Lung (tissue), 12 donors: ENCODE results near the gene IL17B. TPM values are rescaled to one million over a fixed set of nuclear protein-coding genes. Genes with fewer than 3 reads are reported as not detected.
A peak's percentile ranks its signal among the peaks of the same experiment; 100 is the strongest.

Source experiments
- ATAC-seq: fragments of 200-7000 bp; cut with Tn5 transposase; one replicate; pipeline ENCODE4 v1.9.1; 2020; ENCODE audit warnings: moderate number of reproducible peaks; ENCODE audit not compliant: insufficient read depth, low FRiP score
- DNase-seq, 3 donors: peaks; one replicate each; pipeline ENCODE4 v3.0.0-alpha.2; 2013 to 2017
- H3K27ac ChIP-seq, 2 donors: one replicate each; pipeline ENCODE4 v1.5.1; 2013; ENCODE audit warnings: mild to moderate bottlenecking in 2 of 2, moderate library complexity in 2 of 2, control low read depth in 1 of 2, inconsistent platforms in 1 of 2, low read depth in 1 of 2, low read length in 1 of 2
- H3K27me3 ChIP-seq, 3 donors: one replicate each; pipeline ENCODE4 v1.5.1; 2013; ENCODE audit warnings: low read length in 2 of 3; ENCODE audit not compliant: control insufficient read depth in 3 of 3, insufficient read depth in 3 of 3
- H3K36me3 ChIP-seq, 4 donors: one replicate each; pipeline ENCODE4 v1.5.1; 2013; ENCODE audit warnings: low read length in 4 of 4, mild to moderate bottlenecking in 1 of 4, moderate library complexity in 1 of 4; ENCODE audit not compliant: control insufficient read depth in 4 of 4, insufficient read depth in 4 of 4
- H3K4me1 ChIP-seq, 5 donors: one replicate each; pipeline ENCODE4 v1.5.1; 2013; ENCODE audit warnings: low read length in 5 of 5, mild to moderate bottlenecking in 2 of 5, moderate library complexity in 1 of 5; ENCODE audit not compliant: control insufficient read depth in 5 of 5, insufficient read depth in 5 of 5
- H3K4me3 ChIP-seq: one replicate; pipeline ENCODE4 v1.5.1; 2013; ENCODE audit warnings: mild to moderate bottlenecking, control low read depth, moderate library complexity
- H3K9ac ChIP-seq, 2 donors: one replicate each; pipeline ENCODE4 v1.5.1; 2013; ENCODE audit warnings: low read length in 2 of 2, control low read depth in 1 of 2; ENCODE audit not compliant: insufficient read depth in 1 of 2
- H3K9me3 ChIP-seq, 4 donors: one replicate each; pipeline ENCODE4 v1.5.1; 2013; ENCODE audit warnings: low read length in 3 of 4, mild to moderate bottlenecking in 1 of 4, moderate library complexity in 1 of 4; ENCODE audit not compliant: control insufficient read depth in 4 of 4, insufficient read depth in 3 of 4
- CTCF ChIP-seq: IDR thresholded peaks from 2 replicates; pipeline ENCODE4 v1.5.1; 2012; ENCODE audit warnings: mild to moderate bottlenecking; ENCODE audit errors: control extremely low read depth, extremely low read depth
- WGBS, 2 donors: extraction: QIAGEN DNeasy Blood & Tissue Kit; methylation state at CpG; one replicate each; pipeline ENCODE4 v1.1.7; 2013; 5-methylcytosine and 5-hydroxymethylcytosine counted together
- polyA plus RNA-seq, 2 donors: library from polyadenylated mRNA; stranded (reverse); fragments of 200-250 nt; gene quantifications; one replicate each; pipeline ENCODE4 v1.2.1, GENCODE V29; 2013
- total RNA-seq, 2 donors: library from RNA; depleted of rRNA in 1 of 2; stranded (reverse); fragments of >200 nt in 1 of 2; gene quantifications; one replicate each; pipeline ENCODE4 v1.2.1, GENCODE V29; 2014 to 2021
- donor health status: control.
- donor health status: control.
- donor health status: Bipolar disorder and iron deficiency.
- donor health status: healthy.
- donor health status: DM: yes; HTN: yes; CAD: no.

IL17B gene
- total and polyA plus RNA-seq, 4 donors = 0.26 to 1.3 (median 0.39) TPM

- H3K27ac ChIP-seq = peak overlapping the region; percentile 4 to 28
Observed at GRCh38 chr5:149389552-149390495, 10.7 kb upstream of the IL17B start.

DNA sequence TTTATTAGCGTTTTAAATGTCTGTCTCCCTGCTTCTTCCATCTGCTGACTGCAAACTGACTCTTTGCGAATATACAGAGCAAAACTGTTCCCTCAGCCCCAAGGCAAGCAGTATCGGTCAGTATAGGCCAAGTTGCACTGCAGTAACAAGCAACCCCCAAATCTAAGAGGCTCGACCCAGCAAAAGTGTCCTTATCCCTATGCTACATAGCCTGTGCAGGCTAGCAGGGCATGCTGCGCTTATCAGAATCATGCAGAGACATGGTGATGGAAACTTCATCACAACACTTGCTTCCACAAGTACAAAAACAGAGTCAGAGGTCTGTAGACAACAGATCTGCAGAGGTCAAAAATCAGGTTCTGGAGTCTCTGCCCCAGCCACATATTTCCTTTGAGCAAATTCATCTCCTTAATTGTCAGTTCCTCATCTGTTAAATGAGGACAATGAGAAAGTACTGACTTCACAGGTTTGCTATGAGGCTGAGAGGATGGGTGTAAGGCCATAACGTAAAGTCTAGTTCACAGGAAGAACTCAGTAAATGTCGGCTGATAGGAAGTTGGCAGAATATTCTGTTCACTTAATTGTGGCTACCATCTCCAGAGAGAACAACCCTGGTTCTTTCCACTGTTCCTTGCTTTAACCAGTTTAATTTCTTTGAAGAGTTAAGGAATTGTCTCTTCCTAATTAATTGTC is 9.6 kb upstream of the IL17B start:
- peak overlapping the region in 1 of 2 donors; percentile 68 for H3K27ac ChIP-seq
- no peak overlapping the region for H3K4me3 ChIP-seq
- TF ChIP-seq CTCF = no peak
- H3K36me3 ChIP-seq = no peaks in the 10 kb centered on the region
- no peaks in the 10 kb centered on the region for H3K9me3 ChIP-seq
- peaks cover under 1 to 50% (median 19%) of the 10 kb centered on the region in 5 donors for H3K4me1 ChIP-seq
- 68 to 69% methylated on average over 7 of the region's 7 CpGs for WGBS, 2 donors
- ATAC-seq (no peak), DNase-seq (no peak)
- H3K27me3 ChIP-seq = no peaks in the 10 kb centered on the region
- no peak overlapping the region for H3K9ac ChIP-seq

More at GRCh38 chr5:149389552-149390495, 10.7 kb upstream of the IL17B start:
- WGBS, 2 donors = 85 to 88% methylated on average over 11 of the region's 11 CpGs
- ATAC-seq (no peak), DNase-seq (no peak)
- no peak for TF ChIP-seq CTCF
- H3K27me3 ChIP-seq = no peaks in the 10 kb centered on the region
- no peaks in the 10 kb centered on the region for H3K9me3 ChIP-seq
- no peaks in the 10 kb centered on the region for H3K36me3 ChIP-seq
- H3K4me1 ChIP-seq = peaks cover 0 to 46% (median 22%) of the 10 kb centered on the region in 5 donors
- H3K4me3 ChIP-seq = no peak overlapping the region
- no peak overlapping the region for H3K9ac ChIP-seq

GRCh38 chr5:149387982-149388381 is 8.9 kb upstream of the IL17B start:
- DNase-seq (peak in 2 of 3 donors; percentile 41 to 73), ATAC-seq (peak; percentile 53)
- WGBS, 2 donors = 82 to 95% methylated on average over 1 of the region's 1 CpG
- H3K4me3 ChIP-seq = no peak overlapping the region
- TF ChIP-seq CTCF = no peak
- H3K4me1 ChIP-seq = peaks cover 2 to 57% (median 24%) of the 10 kb centered on the region in 5 donors
- no peak overlapping the region for H3K9ac ChIP-seq
- H3K27ac ChIP-seq = peak overlapping the region; percentile 46 to 68
- no peaks in the 10 kb centered on the region for H3K9me3 ChIP-seq
- no peaks in the 10 kb centered on the region for H3K27me3 ChIP-seq
- no peaks in the 10 kb centered on the region for H3K36me3 ChIP-seq
